H1 (cell line): Measurements from ENCODE around the gene ZNF385B. TPM values are rescaled to one million over a fixed set of nuclear protein-coding genes. Genes with fewer than 3 reads are reported as not detected.
A peak's percentile ranks its signal among the peaks of the same experiment; 100 is the strongest.

Experiments used
- CTCF ChIA-PET: fragments of 300-600 bp; sonication (Branson Sonifier 250); formaldehyde crosslinking; loops from one replicate; lab custom pipeline; 2021; ENCODE audit not compliant: partially characterized antibody; lab: Charles Lee
- POLR2A ChIA-PET: fragments of 300-600 bp; sonication (Branson Sonifier 250); formaldehyde crosslinking; loops from one replicate; lab custom pipeline; 2021; ENCODE audit warnings: inconsistent platforms; ENCODE audit not compliant: partially characterized antibody; lab: Charles Lee
- DNase-seq, 2 experiments: peaks; one replicate each; pipeline versions ENCODE4 v3.0.0 to v3.0.0-alpha.2; 2010 to 2022; ENCODE audit warnings: low spot score in 2 of 2, low read depth in 1 of 2, mixed read lengths in 1 of 2
- FAIRE-seq: peaks from 2 replicates; lab custom pipeline; 2011; peaks lifted over from hg19 to GRCh38; lab: Jason Lieb, UNC
- H2AFZ ChIP-seq: 2 replicates; pipeline ENCODE4 v1.8.1; 2012; ENCODE audit warnings: low read length, inconsistent platforms
- H2AK5ac ChIP-seq: 2 replicates; pipeline ENCODE4 v1.6.1; 2013; ENCODE audit warnings: low read depth, low read length
- H2BK120ac ChIP-seq: replicated peaks from 2 replicates; pipeline ENCODE3; 2013; ENCODE audit warnings: low read depth, low read length, inconsistent platforms
- H2BK12ac ChIP-seq: 2 replicates; pipeline ENCODE4 v1.6.1; 2013; ENCODE audit warnings: low read depth, low read length
- H2BK15ac ChIP-seq: 2 replicates; pipeline ENCODE4 v1.6.1; 2013; ENCODE audit warnings: low read length
- H2BK20ac ChIP-seq: 2 replicates; pipeline ENCODE4 v1.6.1; 2013; ENCODE audit warnings: low read length
- H2BK5ac ChIP-seq: 2 replicates; pipeline ENCODE4 v1.6.1; 2013; ENCODE audit warnings: low read depth, low read length
- H3K14ac ChIP-seq: 2 replicates; pipeline ENCODE4 v1.6.1; 2013; ENCODE audit warnings: inconsistent platforms; ENCODE audit not compliant: insufficient read length
- H3K18ac ChIP-seq: 2 replicates; pipeline ENCODE4 v1.6.1; 2013; ENCODE audit warnings: low read length; ENCODE audit errors: extremely low read depth
- H3K23ac ChIP-seq: 2 replicates; pipeline ENCODE4 v1.6.1; 2013; ENCODE audit warnings: inconsistent platforms; ENCODE audit not compliant: insufficient read length
- H3K23me2 ChIP-seq: 2 replicates; pipeline ENCODE4 v1.6.1; 2013; ENCODE audit warnings: low read depth, low read length
- H3K27ac ChIP-seq: 2 replicates; pipeline ENCODE4 v1.6.1; 2011; ENCODE audit warnings: low read depth, low read length, inconsistent platforms
- H3K27me3 ChIP-seq, 4 experiments: replicated peaks in 1 of 4; 1 replicate in 1 of 4; 2 replicates in 3 of 4; pipeline versions ENCODE4 v1.6.1 to v1.8.1; 2011 to 2013; ENCODE audit warnings: low read length in 3 of 4, mild to moderate bottlenecking in 3 of 4, inconsistent platforms in 2 of 4, mixed read lengths in 2 of 4, moderate library complexity in 1 of 4; ENCODE audit not compliant: control insufficient read depth in 3 of 4, insufficient read depth in 3 of 4; ENCODE audit errors: extremely low read depth in 1 of 4
- H3K36me3 ChIP-seq, 4 experiments: 2 replicates each; pipeline versions ENCODE4 v1.6.1 to v1.8.1; 2011 to 2013; ENCODE audit warnings: mild to moderate bottlenecking in 4 of 4, low read length in 3 of 4, moderate library complexity in 2 of 4, control low read depth in 1 of 4, inconsistent platforms in 1 of 4; ENCODE audit not compliant: insufficient read depth in 4 of 4, control insufficient read depth in 2 of 4
- H3K4ac ChIP-seq: replicated peaks from 2 replicates; pipeline ENCODE3; 2013; ENCODE audit warnings: low read length, low read depth, mixed read lengths, inconsistent platforms; ENCODE audit not compliant: insufficient read length
- H3K4me1 ChIP-seq, 4 experiments: replicated peaks in 1 of 4; 1 replicate in 1 of 4; 2 replicates in 3 of 4; pipeline versions ENCODE4 v1.6.1 to v1.8.1; 2011 to 2013; ENCODE audit warnings: low read length in 3 of 4, inconsistent platforms in 2 of 4, mixed read lengths in 1 of 4; ENCODE audit not compliant: insufficient read depth in 4 of 4, control insufficient read depth in 3 of 4
- H3K4me2 ChIP-seq, 2 experiments: 2 replicates each; pipeline versions ENCODE4 v1.6.1 to v1.8.1; 2011 to 2013; ENCODE audit warnings: low read depth in 2 of 2, low read length in 2 of 2, control low read depth in 1 of 2, inconsistent platforms in 1 of 2, mild to moderate bottlenecking in 1 of 2; ENCODE audit not compliant: insufficient read depth in 1 of 2
- H3K4me3 ChIP-seq, 4 experiments: fragments of 200-600, 300-600 bp in 1 of 4; sonication (generic), shearing (Covaris generic), sonication (Bioruptor Twin) in 1 of 4; 2 replicates each; pipeline versions ENCODE4 v1.5.1 to v1.8.1; 2011 to 2016; ENCODE audit warnings: low read length in 4 of 4, low read depth in 3 of 4, control low read depth in 2 of 4, inconsistent platforms in 2 of 4, mild to moderate bottlenecking in 2 of 4, mixed read lengths in 1 of 4, moderate library complexity in 1 of 4; ENCODE audit not compliant: insufficient read depth in 2 of 4; ENCODE audit errors: extremely low read depth in 1 of 4
- H3K56ac ChIP-seq: replicated peaks from 2 replicates; pipeline ENCODE3; 2013; ENCODE audit warnings: low read depth, mild to moderate bottlenecking, mixed read lengths, low read length, inconsistent platforms; ENCODE audit not compliant: insufficient read length
- H3K79me1 ChIP-seq: 2 replicates; pipeline ENCODE4 v1.6.1; 2013; ENCODE audit warnings: low read depth, low read length, control low read depth
- H3K79me2 ChIP-seq, 2 experiments: 2 replicates each; pipeline versions ENCODE4 v1.6.1 to v1.8.1; 2012 to 2013; ENCODE audit warnings: low read length in 2 of 2, mild to moderate bottlenecking in 2 of 2, inconsistent platforms in 1 of 2; ENCODE audit not compliant: insufficient read depth in 2 of 2, control insufficient read depth in 1 of 2
- H3K9ac ChIP-seq, 4 experiments: replicated peaks in 1 of 4; 1 replicate in 1 of 4; 2 replicates in 3 of 4; pipeline versions ENCODE4 v1.6.1 to v1.8.1; 2011 to 2013; ENCODE audit warnings: low read depth in 3 of 4, low read length in 3 of 4, control low read depth in 2 of 4, mild to moderate bottlenecking in 2 of 4, moderate library complexity in 2 of 4, inconsistent platforms in 1 of 4; ENCODE audit errors: extremely low read depth in 1 of 4
- H3K9me3 ChIP-seq, 2 experiments: 2 replicates each; pipeline versions ENCODE4 v1.6.1 to v1.8.1; 2012 to 2013; ENCODE audit warnings: mild to moderate bottlenecking in 2 of 2, moderate library complexity in 2 of 2, control low read depth in 1 of 2, inconsistent platforms in 1 of 2, low read depth in 1 of 2, low read length in 1 of 2, mixed read lengths in 1 of 2; ENCODE audit not compliant: insufficient read depth in 2 of 2
- H4K20me1 ChIP-seq, 2 experiments: replicated peaks in 1 of 2; 2 replicates each; pipeline versions ENCODE3 to v1.8.1; 2011 to 2013; ENCODE audit warnings: inconsistent platforms in 2 of 2, low read length in 2 of 2, mild to moderate bottlenecking in 1 of 2; ENCODE audit not compliant: insufficient read depth in 2 of 2, control insufficient read depth in 1 of 2
- H4K5ac ChIP-seq: 2 replicates; pipeline ENCODE4 v1.6.1; 2013; ENCODE audit warnings: low read length, low read depth, mixed read lengths, inconsistent platforms; ENCODE audit not compliant: insufficient read length
- H4K8ac ChIP-seq: 2 replicates; pipeline ENCODE4 v1.8.0; 2013; ENCODE audit warnings: mild to moderate bottlenecking, moderate library complexity, low read length, inconsistent platforms; ENCODE audit not compliant: insufficient read depth; ENCODE audit errors: extremely low read depth
- H4K91ac ChIP-seq: replicated peaks from 2 replicates; pipeline ENCODE3; 2013; ENCODE audit warnings: low read length, mixed read lengths, inconsistent platforms; ENCODE audit not compliant: insufficient read length
- ASH2L ChIP-seq: fragments of 200-600, 300-600 bp; sonication (generic); IDR thresholded peaks from one replicate; pipeline ENCODE4 v1.7.1; 2017; ENCODE audit warnings: low read length
- CHD2 ChIP-seq: IDR thresholded peaks from 2 replicates; pipeline ENCODE4 v1.6.1; 2012; ENCODE audit warnings: low read length, improper control_type of control experiment
- EP300 ChIP-seq, 2 experiments: IDR thresholded peaks; 1 replicate in 1 of 2; 2 replicates in 1 of 2; pipeline ENCODE4 v1.6.1; 2011 to 2012; ENCODE audit warnings: low read depth in 2 of 2, low read length in 2 of 2, mild to moderate bottlenecking in 2 of 2, borderline replicate concordance in 1 of 2, inconsistent platforms in 1 of 2, moderate library complexity in 1 of 2
- POU5F1 ChIP-seq: IDR thresholded peaks from 2 replicates; pipeline ENCODE4 v1.6.1; 2011; ENCODE audit warnings: low read depth, mild to moderate bottlenecking, low read length, moderate library complexity
- SIX5 ChIP-seq: IDR thresholded peaks from 2 replicates; pipeline ENCODE4 v1.6.1; 2011; ENCODE audit warnings: mild to moderate bottlenecking, low read depth, low read length
- SP1 ChIP-seq: IDR thresholded peaks from 2 replicates; pipeline ENCODE4 v1.6.1; 2011; ENCODE audit warnings: low read depth, low read length
- SUZ12 ChIP-seq: fragments of 200-600 bp; sonication (generic); IDR thresholded peaks from 2 replicates; pipeline ENCODE4 v1.6.1; 2012; ENCODE audit warnings: mild to moderate bottlenecking, inconsistent platforms, low read length, moderate library complexity, mixed read lengths
- TAF1 ChIP-seq: IDR thresholded peaks from 2 replicates; pipeline ENCODE4 v1.6.1; 2011; ENCODE audit warnings: mild to moderate bottlenecking, low read depth, low read length
- TEAD4 ChIP-seq: IDR thresholded peaks from 2 replicates; pipeline ENCODE4 v1.6.1; 2012; ENCODE audit warnings: low read depth, low read length, inconsistent platforms, mixed read lengths
- WGBS, 2 experiments: shearing (Covaris generic) in 1 of 2; methylation state at CpG; one replicate each; pipeline versions ENCODE4 v1.1.6 to v1.1.7; 2013 to 2015; ENCODE audit warnings: low lambda C conversion rate in 2 of 2, mixed read lengths in 2 of 2, inconsistent platforms in 1 of 2, low coverage in 1 of 2, missing lambda C conversion rate in 1 of 2; ENCODE audit not compliant: insufficient replicate concordance in 2 of 2, insufficient coverage in 1 of 2, insufficient read length in 1 of 2; ENCODE audit errors: extremely low coverage in 1 of 2, missing lambda C conversion rate in 1 of 2; 5-methylcytosine and 5-hydroxymethylcytosine counted together
- polyA plus RNA-seq, 7 experiments: library from polyadenylated mRNA; depleted of rRNA in 3 of 7; stranded (reverse) in 5 of 7; unstranded in 2 of 7; fragments of >200 nt in 5 of 7; fragments of 200-250 nt in 2 of 7; gene quantifications; 1 replicate in 5 of 7; 2 replicates in 1 of 7; 4 replicates in 1 of 7; pipeline versions ENCODE4 v1.2.1 to v1.2.3, GENCODE V29; 2011 to 2013; ENCODE audit warnings: missing spikeins in 2 of 7, mixed read lengths in 2 of 7
- total RNA-seq: library from RNA; stranded (reverse); fragmentation: NEBNext Ultra II Directional; extraction: Animal tissue kit (Norgen Biotek cat#: 25700); gene quantifications from 2 replicates; pipeline ENCODE4 v1.2.1, GENCODE V29; 2021
- TF ChIP-seq, protein P1 (sequence below): IDR thresholded peaks from 2 replicates; pipeline ENCODE4 v1.6.1; 2012; ENCODE audit warnings: inconsistent platforms
- TF ChIP-seq, protein P2 (sequence below): IDR thresholded peaks from 2 replicates; pipeline ENCODE4 v1.6.1; 2012; ENCODE audit warnings: inconsistent platforms

ZNF385B gene
- total and polyA plus RNA-seq, 2 of the 8 experiments (the other 6 are each of a cell fraction or from before 2014, with no cell fraction given) = 1.1 to 3.7 TPM

DNA sequence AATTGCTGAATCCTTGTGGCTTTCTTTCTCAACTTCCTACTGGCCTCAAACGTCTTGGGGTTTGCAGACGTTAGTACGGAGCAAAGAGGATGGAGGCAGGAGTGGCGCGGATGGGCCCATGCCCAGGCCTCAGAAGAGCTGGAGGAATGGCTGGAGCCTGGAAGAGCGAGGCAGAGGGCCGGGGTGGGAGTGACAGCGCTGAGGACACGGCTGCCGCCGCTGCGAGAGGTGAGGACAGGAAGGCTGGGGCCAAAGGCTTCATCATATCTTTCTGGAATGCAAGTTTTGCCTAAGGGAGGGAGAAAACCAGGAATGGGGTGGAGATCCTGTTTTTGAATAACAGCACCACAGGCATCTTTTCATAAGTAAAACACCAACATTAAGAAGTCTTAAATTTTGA, 418.2 kb downstream of the ZNF385B start:
- TF ChIP-seq EP300 (IDR thresholded peaks at IDR 0.05; ENCODE audit: borderline replicate concordance in 1 of 2, low read depth in 2 of 2, low read length in 2 of 2) (peak in 1 of 2 experiments; percentile 92; a peak in 1 of 3 replicates), SUZ12 (no peak), TEAD4 (peak; percentile 39; the same call in 1 of the 2 replicates), POU5F1 (no peak), SP1 (0 out of 2 replicates have a peak, but pooled peaks have one; percentile 10), CHD2 (no peak), TAF1 (0 out of 2 replicates have a peak, but pooled peaks have one; percentile 13), SIX5 (no peak), ASH2L (peak; percentile 69)
- TF ChIP-seq, protein P1, sequence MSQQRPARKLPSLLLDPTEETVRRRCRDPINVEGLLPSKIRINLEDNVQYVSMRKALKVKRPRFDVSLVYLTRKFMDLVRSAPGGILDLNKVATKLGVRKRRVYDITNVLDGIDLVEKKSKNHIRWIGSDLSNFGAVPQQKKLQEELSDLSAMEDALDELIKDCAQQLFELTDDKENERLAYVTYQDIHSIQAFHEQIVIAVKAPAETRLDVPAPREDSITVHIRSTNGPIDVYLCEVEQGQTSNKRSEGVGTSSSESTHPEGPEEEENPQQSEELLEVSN = peak; percentile 18; the same call in 1 of the 2 replicates
- TF ChIP-seq, protein P2, sequence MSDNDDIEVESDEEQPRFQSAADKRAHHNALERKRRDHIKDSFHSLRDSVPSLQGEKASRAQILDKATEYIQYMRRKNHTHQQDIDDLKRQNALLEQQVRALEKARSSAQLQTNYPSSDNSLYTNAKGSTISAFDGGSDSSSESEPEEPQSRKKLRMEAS = 0 out of 2 replicates have a peak, but pooled peaks have one; percentile 22
- Histone ChIP-seq H2BK120ac (no peak overlapping the region), H3K79me1 (no peaks in the 10 kb centered on the region), H2BK20ac (no peak overlapping the region), H3K27ac (no peak overlapping the region; the same call in 1 of the 2 replicates), H2AFZ (peak overlapping the region; percentile 9; the same call in 1 of the 2 replicates), H3K14ac (no peak overlapping the region), H3K36me3 (no peaks in the 10 kb centered on the region), H3K9me3 (no peaks in the 10 kb centered on the region), H4K5ac (no peak overlapping the region), H3K27me3 (no peaks in the 10 kb centered on the region), H3K4me1 (peaks cover 0 to 19% (median 7%) of the 10 kb centered on the region in 4 experiments; a peak in 6 of 7 replicates), H3K9ac (no peak overlapping the region), H2BK12ac (peak overlapping the region; percentile 71; the same call in 1 of the 2 replicates), H2AK5ac (no peak overlapping the region), H3K79me2 (no peaks in the 10 kb centered on the region), H3K23ac (no peak overlapping the region), H3K4me2 (peak overlapping the region; percentile 42 to 44), H3K4ac (no peak overlapping the region), H3K23me2 (no peaks in the 10 kb centered on the region), H3K18ac (0 out of 2 replicates have a peak overlapping the region, but pooled peaks have one; percentile 71), H4K91ac (peak overlapping the region; percentile 68), H4K20me1 (no peaks in the 10 kb centered on the region), H2BK5ac (no peak overlapping the region), H3K4me3 (peak overlapping the region in 1 of 4 experiments; percentile 11; a peak in 1 of 8 replicates), H3K56ac (no peak overlapping the region), H4K8ac (no peak overlapping the region), H2BK15ac (no peak overlapping the region)
- ChIA-PET POLR2A (interaction anchor here (1.2 to 1.7 kb wide), 2 partner anchors 9 to 12 kb away, joined by 3 to 4 read pairs; no protein-coding TSS in a partner anchor), CTCF (interaction anchor here (0.5 to 6.8 kb wide), 9 partner anchors 8 to 306 kb away, joined by 3 to 48 read pairs (median 3); no protein-coding TSS in a partner anchor)
- DNase-seq (peak; percentile 34 to 51), FAIRE-seq (peak; percentile 71)
- 21% methylated on average over 12 of the region's 12 CpGs; no CpG with 5 or more reads in 1 of the 2 experiments for WGBS, 2 experiments
